HepG2 (cell line): ENCODE data around the gene KIAA0232. TPM values are rescaled to one million over a fixed set of nuclear protein-coding genes. Genes with fewer than 3 reads are reported as not detected.

Experiments
- AFF4 ChIP-seq: sonication (generic); formaldehyde crosslinking; IDR thresholded peaks from 2 replicates; pipeline ENCODE4 v1.4.0; 2020; ENCODE audit warnings: missing genetic modification reagents
- CBX1 ChIP-seq: IDR thresholded peaks from one replicate; pipeline ENCODE4 v1.6.1; 2016; ENCODE audit warnings: antibody characterized with exemption, low read depth
- CEBPG ChIP-seq: IDR thresholded peaks from 2 replicates; pipeline ENCODE4 v1.6.1; 2016
- E2F1 ChIP-seq: sonication (generic); formaldehyde crosslinking; IDR thresholded peaks from 2 replicates; pipeline ENCODE4 v1.5.0; 2020; ENCODE audit warnings: missing genetic modification reagents
- IRX3 ChIP-seq: sonication (generic); formaldehyde crosslinking; IDR thresholded peaks from 2 replicates; pipeline ENCODE4 v1.8.1; 2023; ENCODE audit warnings: mild to moderate bottlenecking, low read depth, missing genetic modification reagents, borderline replicate concordance
- JDP2 ChIP-seq: sonication (generic); formaldehyde crosslinking; IDR thresholded peaks from 2 replicates; pipeline ENCODE4 v1.8.1; 2022; ENCODE audit warnings: missing genetic modification reagents, borderline replicate concordance
- KAT7 ChIP-seq: IDR thresholded peaks from 2 replicates; pipeline ENCODE4 v1.6.1; 2018; ENCODE audit warnings: borderline replicate concordance, missing compliant biosample characterization
- KLF12 ChIP-seq: sonication (generic); formaldehyde crosslinking; IDR thresholded peaks from 2 replicates; pipeline ENCODE4 v1.4.0; 2020; ENCODE audit warnings: missing genetic modification reagents, borderline replicate concordance
- MIER3 ChIP-seq: IDR thresholded peaks from 2 replicates; pipeline ENCODE4 v1.6.1; 2016; ENCODE audit warnings: missing compliant biosample characterization, borderline replicate concordance
- NAIF1 ChIP-seq: sonication (generic); formaldehyde crosslinking; IDR thresholded peaks from 2 replicates; pipeline ENCODE4 v1.5.0; 2020; ENCODE audit warnings: mild to moderate bottlenecking, missing genetic modification reagents, borderline replicate concordance
- NCOA5 ChIP-seq: sonication (generic); formaldehyde crosslinking; IDR thresholded peaks from 2 replicates; pipeline ENCODE4 v1.4.0; 2020; ENCODE audit warnings: missing genetic modification reagents
- NONO ChIP-seq, 2 experiments: fragments of 450-650 bp in 1 of 2; sonication (generic) in 1 of 2; formaldehyde crosslinking in 1 of 2; IDR thresholded peaks in 1 of 2; conservative IDR thresholded peaks in 1 of 2; 2 replicates each; pipeline versions ENCODE4 v1.6.1 to v1.8.0; 2017 to 2022; ENCODE audit warnings: mild to moderate bottlenecking in 1 of 2, missing genetic modification reagents in 1 of 2, moderate library complexity in 1 of 2
- PPARG ChIP-seq: conservative IDR thresholded peaks from 2 replicates; pipeline ENCODE4 v1.6.1; 2016; ENCODE audit warnings: missing biosample characterization, missing genetic modification reagents
- RFXANK ChIP-seq: IDR thresholded peaks from 2 replicates; pipeline ENCODE4 v1.6.1; 2016
- SP140L ChIP-seq: sonication (generic); formaldehyde crosslinking; IDR thresholded peaks from 2 replicates; pipeline ENCODE4 v1.4.0; 2020; ENCODE audit warnings: missing genetic modification reagents, borderline replicate concordance
- XBP1 ChIP-seq: sonication (generic); formaldehyde crosslinking; IDR thresholded peaks from 2 replicates; pipeline ENCODE4 v1.5.0; 2020; ENCODE audit warnings: missing genetic modification reagents
- ZFYVE20 ChIP-seq: sonication (generic); formaldehyde crosslinking; IDR thresholded peaks from 2 replicates; pipeline ENCODE4 v1.8.0; 2023; ENCODE audit warnings: low read depth, mild to moderate bottlenecking, moderate library complexity, missing genetic modification reagents, borderline replicate concordance
- ZGPAT ChIP-seq: IDR thresholded peaks from 2 replicates; pipeline ENCODE4 v1.6.1; 2016; ENCODE audit warnings: mild to moderate bottlenecking
- ZNF12 ChIP-seq: sonication (generic); formaldehyde crosslinking; IDR thresholded peaks from 2 replicates; pipeline ENCODE4 v1.5.0; 2020; ENCODE audit warnings: missing genetic modification reagents
- ZNF121 ChIP-seq: sonication (generic); formaldehyde crosslinking; IDR thresholded peaks from 2 replicates; pipeline ENCODE4 v1.5.0; 2020; ENCODE audit warnings: mild to moderate bottlenecking, missing genetic modification reagents
- ZNF230 ChIP-seq: sonication (generic); formaldehyde crosslinking; IDR thresholded peaks from 2 replicates; pipeline ENCODE4 v1.4.0; 2020; ENCODE audit warnings: mild to moderate bottlenecking, missing genetic modification reagents
- ZNF263 ChIP-seq: sonication (generic); formaldehyde crosslinking; IDR thresholded peaks from 2 replicates; pipeline ENCODE4 v1.4.0; 2020; ENCODE audit warnings: missing genetic modification reagents
- ZNF552 ChIP-seq: sonication (generic); formaldehyde crosslinking; IDR thresholded peaks from 2 replicates; pipeline ENCODE4 v1.9.0; 2022; ENCODE audit warnings: missing genetic modification reagents, mild to moderate bottlenecking, borderline replicate concordance
- ZNF558 ChIP-seq: sonication (generic); formaldehyde crosslinking; IDR thresholded peaks from 2 replicates; pipeline ENCODE4 v1.9.0; 2022; ENCODE audit warnings: mild to moderate bottlenecking, missing genetic modification reagents, borderline replicate concordance
- ZNF720 ChIP-seq: sonication (generic); formaldehyde crosslinking; IDR thresholded peaks from 2 replicates; pipeline ENCODE4 v1.4.0; 2020; ENCODE audit warnings: missing genetic modification reagents
- ZNF747 ChIP-seq: sonication (generic); formaldehyde crosslinking; IDR thresholded peaks from 2 replicates; pipeline ENCODE4 v1.8.1; 2023; ENCODE audit warnings: missing genetic modification reagents, mild to moderate bottlenecking, borderline replicate concordance
- polyA plus RNA-seq, 8 experiments: library from polyadenylated mRNA; depleted of rRNA in 3 of 8; stranded (reverse) in 7 of 8; unstranded in 1 of 8; fragments of >200 nt; fragmentation: Illumina TruSeq in 4 of 8; extraction: Trizol in 4 of 8; gene quantifications; 2 replicates each; pipeline versions ENCODE4 v1.2.1 to v1.2.3, GENCODE V29; 2011 to 2016; ENCODE audit warnings: low read depth in 4 of 8, missing spikeins in 1 of 8, mixed read lengths in 1 of 8; ENCODE audit not compliant: insufficient read depth in 1 of 8
- total RNA-seq, 5 experiments: library from RNA; depleted of rRNA; stranded (reverse); fragments of >200 nt; fragmentation: Illumina TruSeq; extraction: Trizol; gene quantifications; 2 replicates each; pipeline ENCODE4 v1.2.3, GENCODE V29; 2016; ENCODE audit warnings: low read depth in 1 of 5

The KIAA0232 gene
- total and polyA plus RNA-seq, 2 of the 13 experiments (the other 11 are each of a cell fraction or from before 2014, with no cell fraction given): 7.8 to 17.1 TPM

- TF ChIP-seq ZNF558 (no peak), SP140L (CRISPR knock-in tag) (no peak), IRX3 (CRISPR knock-in tag) (no peak), ZGPAT (0 out of 2 replicates have a peak, but pooled peaks have one; percentile 15), NCOA5 (CRISPR knock-in tag) (no peak), XBP1 (CRISPR knock-in tag) (no peak), ZNF263 (CRISPR knock-in tag) (0 out of 2 replicates have a peak, but pooled peaks have one; percentile 45), ZNF720 (CRISPR knock-in tag) (no peak), AFF4 (CRISPR knock-in tag) (no peak), CBX1 (no peak), KLF12 (CRISPR knock-in tag) (no peak), ZNF747 (0 out of 2 replicates have a peak, but pooled peaks have one; percentile 35), RFXANK (no peak), ZNF121 (CRISPR knock-in tag) (0 out of 2 replicates have a peak, but pooled peaks have one; percentile 13), KAT7 (CRISPR knock-in tag) (0 out of 2 replicates have a peak, but pooled peaks have one; percentile 5), ZNF12 (CRISPR knock-in tag) (no peak), JDP2 (CRISPR knock-in tag) (no peak), NONO (IDR thresholded peaks at IDR 0.05) (no peak), NONO (CRISPR knock-in tag; conservative IDR thresholded peaks at IDR 0.05) (0 out of 2 replicates have a peak, but pooled peaks have one; percentile 31), E2F1 (CRISPR knock-in tag) (no peak), ZFYVE20 (CRISPR knock-in tag) (0 out of 2 replicates have a peak, but pooled peaks have one; percentile 56), PPARG (no peak), CEBPG (CRISPR knock-in tag) (no peak), ZNF230 (CRISPR knock-in tag) (no peak), MIER3 (CRISPR knock-in tag) (no peak), NAIF1 (CRISPR knock-in tag) (no peak), ZNF552 (CRISPR knock-in tag) (no peak)
These were observed 35.7 kb upstream of the KIAA0232 start (continued) for GRCh38 chr4:6746721-6747293.
